GM21619 (cell line): Measurements from ENCODE around the gene BIK.
A peak's percentile ranks its signal among the peaks of the same experiment; 100 is the strongest.
"Not testable (repeated sequence)": the region's sequence is repeated elsewhere in the genome, so short reads cannot be mapped to it uniquely, and the experiment has no call there.

Source experiments
- ATAC-seq: cut with Tn5 transposase; IDR thresholded peaks from one replicate; pipeline ENCODE4 v1.9.1; 2021; ENCODE audit not compliant: unreplicated experiment

Gene BIK

DNA sequence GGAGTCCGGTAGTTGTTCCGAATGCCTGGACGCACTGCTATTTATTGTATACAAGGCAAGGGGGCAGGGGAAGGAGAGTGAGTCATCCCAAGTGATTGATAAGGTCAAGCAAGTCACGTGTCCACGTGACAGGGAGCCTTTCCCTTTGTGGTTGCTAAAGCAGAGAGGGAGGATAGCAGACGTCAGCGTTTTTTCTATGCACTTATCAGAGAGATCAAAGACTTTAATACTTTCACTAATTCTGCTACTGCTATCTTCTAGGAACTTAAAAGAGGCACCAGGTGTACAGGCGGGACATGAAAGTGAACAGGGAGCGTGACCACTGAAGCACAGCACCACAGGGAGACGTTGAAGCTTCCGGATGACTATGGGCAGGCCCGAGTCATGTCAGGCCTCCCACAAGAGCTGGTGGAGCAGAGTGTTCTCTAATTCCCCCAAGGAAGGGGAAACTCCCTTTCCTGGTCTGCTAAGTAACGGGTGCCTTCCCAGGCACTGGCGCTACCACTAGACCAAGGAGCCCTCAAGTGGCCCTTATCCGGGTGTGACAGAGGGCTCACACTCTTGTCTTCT is 6.4 kb upstream of the BIK start:
- ATAC-seq: not testable (repeated sequence)

DNA sequence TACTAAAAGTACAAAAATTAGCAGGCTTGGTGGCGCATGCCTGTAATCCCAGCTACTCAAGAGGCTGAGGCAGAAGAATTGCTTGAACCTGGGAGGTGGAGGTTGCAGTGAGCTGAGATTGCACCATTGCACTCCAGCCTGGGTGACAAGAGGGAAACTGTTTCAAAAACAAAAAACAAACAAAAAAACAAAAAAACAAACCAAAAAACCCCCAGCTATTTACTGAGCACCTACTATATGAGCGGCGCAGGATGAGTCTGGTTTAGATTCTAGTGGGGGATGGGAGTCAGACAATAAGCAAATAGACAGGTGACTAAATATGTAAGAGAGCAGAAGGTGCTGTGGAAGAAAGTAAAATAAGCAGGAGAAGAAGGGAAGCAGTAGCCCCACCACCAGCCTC is 5.6 kb upstream of the BIK start:
- not testable (repeated sequence) for ATAC-seq

DNA sequence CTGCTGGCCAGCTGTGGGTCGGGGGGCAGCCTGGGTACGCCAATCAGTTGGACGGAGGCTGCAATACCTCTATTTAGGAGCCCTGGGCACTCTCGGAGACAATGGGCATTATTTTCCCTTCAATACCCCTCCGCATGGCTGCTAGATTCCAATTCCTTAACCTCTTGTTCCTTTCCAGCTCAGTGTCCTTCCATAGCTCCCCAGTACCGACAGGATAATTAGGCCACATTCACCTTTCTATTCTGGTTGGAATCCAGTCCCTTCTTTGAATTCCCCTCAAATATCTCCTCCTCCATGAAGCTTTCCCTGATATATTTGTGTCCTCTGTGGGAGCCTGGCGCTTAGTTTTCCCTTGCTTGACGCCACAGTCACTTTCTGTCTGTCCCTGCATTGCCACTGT is 4.2 kb upstream of the BIK start:
- ATAC-seq: no peak

DNA sequence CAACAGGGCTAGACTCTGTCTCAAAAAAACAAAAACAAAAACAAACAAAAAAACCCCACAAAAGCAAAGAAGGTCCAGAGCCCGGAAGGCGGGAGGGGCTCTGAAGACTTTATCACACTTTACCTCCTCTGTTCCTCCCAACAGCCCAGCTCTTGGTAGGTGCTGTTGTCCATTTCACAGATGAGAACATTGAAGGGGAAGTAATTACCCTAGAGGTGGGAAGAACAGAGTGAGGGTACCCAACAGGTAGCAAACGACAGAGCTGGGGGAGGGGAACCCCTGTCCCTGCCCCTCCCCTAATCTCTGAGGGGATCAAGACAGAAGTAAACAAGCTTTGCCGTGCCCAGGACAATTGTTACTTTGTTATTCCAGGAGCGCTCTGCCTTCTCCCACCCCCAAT is 1.0 kb upstream of the BIK start:
- no peak for ATAC-seq

DNA sequence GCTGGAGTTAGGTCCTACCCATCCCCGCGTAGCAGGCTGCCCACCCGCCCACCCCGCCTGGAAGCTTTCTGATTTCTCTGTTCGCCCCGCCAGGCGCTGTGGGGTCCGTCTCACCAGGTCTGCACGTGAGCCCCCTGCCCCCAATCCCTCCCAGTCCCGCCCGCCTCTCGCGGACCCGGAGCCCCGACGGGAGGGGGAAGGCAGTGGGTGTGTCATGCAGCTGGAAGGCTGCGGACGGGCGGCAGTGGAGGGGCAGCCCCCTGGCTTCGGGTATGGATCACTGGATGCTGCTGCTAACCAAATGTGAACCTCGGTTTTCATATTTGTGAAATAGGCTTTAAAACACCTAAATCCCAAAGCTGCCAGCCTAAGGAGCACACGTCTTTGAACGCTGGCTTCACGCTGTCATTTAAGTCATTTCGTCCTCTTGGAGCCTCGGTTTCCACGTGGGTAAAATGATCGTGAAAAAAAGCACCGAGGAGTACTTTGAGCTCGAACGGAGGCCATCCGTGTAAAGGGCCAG is 568 bp upstream of the BIK start:
- no peak for ATAC-seq

DNA sequence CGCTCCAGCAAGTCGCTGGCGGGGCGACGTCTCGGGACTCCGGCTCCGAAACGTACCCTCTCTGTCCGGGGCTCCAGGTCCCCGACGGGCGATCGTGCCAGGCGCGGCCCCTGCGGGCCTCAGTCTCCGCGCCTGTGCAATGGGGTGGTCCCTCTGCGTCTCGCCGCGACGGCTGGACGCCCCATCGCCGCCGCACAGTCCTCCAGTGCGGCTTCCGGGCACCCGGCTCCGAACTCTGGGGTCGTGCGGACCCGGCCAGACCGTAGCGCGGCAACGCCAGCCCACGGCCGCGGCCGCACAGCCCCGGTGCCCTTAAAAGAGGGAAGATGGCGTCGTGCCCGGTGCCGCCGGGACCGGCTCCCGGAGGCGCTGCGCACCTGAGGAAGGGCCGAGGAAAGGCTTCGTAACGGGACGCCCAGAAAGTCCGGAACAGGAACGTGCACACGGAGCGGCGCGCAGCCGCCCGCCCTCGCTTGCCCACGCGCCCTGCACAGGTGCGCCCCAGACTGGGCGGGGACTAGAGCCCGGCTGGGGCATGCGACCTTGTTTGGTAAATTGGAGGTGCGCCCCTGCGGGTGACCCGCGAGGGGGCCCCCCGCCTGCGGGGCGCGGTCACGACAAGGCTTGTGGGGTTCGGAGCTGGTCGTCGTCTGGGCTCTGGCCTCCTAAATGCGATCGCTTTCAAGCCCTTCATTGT is 525 bp downstream of the BIK start:
- ATAC-seq: no peak

DNA sequence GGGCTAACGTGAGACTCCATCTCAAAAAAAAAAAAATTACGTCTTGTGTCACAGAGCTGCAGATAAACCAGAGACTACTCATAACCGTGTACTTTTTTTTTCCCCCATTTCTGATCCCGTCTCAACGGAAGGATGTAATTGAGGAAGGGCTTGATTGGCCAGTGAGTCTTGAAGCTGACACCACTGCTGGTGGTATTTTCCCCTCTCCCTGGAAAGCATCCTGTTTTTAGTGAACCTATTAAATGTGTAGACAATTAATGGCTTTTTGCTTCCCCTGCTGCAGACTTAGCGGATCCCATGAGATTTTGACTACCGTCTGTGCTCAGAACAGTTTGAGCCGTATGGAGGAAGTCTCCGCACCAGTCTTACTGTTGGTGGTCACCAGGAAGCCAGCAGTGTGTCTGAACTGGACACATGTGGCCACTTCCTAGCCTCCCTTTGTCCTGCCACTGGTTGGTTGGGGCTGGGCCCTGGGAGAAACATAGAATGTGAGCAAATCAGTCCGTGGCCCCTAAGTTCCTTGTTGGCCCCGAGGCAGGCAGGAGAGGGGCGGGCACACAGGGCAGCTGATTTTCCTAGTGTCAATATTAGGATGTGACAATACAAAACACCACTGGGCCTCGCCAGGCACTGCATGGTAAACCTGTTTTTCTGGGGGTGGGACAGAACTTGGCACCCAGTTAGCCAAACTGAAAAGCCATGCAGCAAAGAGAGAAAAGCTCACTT is 3.1 kb downstream of the BIK start:
- no peak for ATAC-seq

DNA sequence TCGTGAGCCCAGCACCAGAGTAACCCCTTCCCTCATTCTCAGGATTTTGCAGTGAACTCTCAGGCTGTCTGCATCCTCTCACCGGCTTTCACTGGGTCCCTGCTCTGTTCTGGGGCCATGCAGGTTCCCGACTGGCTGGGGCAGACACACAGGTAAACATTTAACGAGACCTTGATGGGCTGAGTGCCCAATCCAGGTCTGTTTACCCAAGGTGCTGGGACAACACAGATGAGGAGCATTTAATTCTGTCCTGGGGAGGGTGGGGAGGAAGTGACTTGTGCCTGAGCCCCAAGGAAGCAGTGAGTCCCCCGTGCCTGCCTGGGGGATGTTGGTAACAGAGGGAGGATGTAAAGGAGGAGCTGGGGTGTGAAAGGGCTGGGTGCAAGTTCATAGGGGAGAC is 4.4 kb downstream of the BIK start:
- no peak for ATAC-seq

DNA sequence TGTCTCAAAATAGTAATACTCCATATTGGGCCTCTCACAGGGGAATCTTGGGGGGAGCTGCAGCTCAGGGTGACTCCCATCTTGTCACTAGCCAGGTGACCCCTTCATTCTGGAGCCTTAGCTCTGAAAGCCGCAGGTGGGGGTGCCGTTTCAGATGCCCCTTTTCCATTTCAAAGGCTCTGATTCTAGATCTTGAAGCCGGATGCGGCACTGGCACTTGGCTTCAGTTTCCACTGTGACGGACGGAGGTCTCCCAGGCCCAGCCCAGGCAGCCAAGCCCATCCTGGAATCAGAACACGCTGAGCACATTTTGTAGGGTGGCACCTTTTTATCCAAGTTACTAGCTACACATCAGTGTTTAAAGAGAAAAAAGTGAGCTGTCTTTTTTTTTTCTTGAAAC is 6.4 kb downstream of the BIK start:
- no peak for ATAC-seq

DNA sequence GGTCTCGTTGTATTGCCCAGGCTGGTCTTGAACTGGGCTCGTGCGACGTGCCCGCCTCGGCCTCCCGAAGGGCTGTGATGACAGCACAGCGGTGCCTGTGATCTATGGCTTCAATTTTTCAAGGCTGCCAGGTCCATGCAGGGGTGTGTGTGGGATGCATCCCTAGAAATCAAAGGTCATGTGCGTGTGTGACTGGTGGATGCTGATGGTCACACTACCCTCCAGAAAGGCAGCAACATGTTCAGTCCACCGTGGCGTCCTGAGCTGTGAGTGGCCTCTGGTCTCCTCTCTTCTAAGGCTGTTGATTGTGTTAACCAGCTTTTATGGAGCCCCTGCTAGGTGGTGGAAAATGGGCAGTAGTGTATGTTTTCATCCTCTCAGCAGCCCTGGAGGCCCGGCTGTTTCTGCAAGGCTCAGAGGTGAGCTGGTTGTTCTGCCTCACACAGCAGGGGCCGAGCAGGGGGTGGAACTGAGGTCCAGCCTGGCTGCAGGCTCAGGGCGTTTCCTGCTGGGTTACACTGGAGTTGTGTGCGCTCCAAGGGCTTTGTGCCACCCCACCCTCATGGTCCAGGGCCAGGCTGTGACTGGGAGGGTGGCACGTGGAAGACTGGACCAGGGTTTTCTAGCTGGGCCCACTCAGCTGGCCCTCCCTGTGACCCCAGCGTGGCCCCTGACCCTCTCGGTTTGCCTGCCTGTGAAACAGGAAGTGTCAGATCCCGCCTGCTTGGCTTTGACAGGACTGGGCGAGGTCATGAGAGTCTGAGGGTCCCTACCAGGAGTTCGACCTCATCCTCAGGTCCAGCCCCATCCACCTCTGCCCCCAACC is 7.7 kb downstream of the BIK start:
- no peak for ATAC-seq

DNA sequence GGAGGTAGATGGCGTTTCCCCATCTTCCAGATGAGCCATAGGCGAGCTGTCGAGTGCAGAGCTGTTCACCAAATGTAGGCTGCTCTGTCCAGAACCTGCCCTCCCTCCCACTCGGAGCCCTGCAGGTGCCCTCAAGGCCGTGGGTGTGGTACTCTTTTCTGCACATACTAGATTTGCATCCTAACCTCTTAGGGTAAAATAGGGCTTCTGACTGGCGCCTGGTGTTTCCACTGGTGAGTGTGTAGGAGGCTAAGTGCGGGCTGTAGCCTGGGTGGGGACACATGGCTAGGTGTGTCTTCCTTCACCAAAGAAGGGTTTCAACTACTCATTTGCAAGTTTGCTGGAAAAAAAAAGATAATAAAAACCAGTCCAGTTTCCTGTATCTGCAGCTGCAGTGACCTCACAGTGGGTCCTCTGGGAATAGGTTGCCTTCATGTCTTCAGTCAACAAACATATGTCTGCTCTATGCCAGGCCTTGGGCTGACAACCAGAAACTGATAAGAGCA is 8.5 kb downstream of the BIK start:
- ATAC-seq: peak; percentile 56

DNA sequence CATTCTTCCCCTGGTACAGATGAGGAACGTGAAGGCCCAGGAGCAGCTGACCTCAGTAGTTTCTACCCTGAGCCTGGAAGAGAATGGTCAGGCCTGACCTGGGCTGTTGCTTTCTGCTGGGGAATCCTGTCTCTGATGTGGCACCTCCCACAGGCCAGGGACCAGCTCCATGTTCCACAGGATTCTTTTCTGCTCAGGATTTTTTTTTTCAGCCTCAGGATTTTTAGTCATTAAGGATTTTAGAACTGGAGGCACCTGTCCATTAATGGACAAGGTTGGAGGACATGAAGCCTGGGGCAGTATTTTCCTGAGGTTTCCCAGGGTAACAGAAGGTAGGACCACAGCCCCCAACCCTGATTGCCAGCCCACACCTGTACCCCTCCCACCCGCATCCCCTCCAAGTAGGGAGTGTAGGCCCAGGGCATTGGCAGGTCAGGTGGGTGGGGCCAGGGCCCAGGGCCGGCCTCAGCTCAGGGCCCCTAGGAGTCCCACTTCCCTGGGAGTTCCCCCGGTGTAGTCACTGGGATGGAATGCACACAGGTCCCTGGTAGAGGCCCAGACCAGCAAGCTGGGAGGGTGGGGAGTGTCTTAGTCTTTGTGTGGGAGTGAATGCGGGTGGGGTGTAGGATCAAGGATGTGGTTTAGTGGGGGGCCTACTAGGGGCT is 16.1 kb downstream of the BIK start:
- ATAC-seq: no peak

DNA sequence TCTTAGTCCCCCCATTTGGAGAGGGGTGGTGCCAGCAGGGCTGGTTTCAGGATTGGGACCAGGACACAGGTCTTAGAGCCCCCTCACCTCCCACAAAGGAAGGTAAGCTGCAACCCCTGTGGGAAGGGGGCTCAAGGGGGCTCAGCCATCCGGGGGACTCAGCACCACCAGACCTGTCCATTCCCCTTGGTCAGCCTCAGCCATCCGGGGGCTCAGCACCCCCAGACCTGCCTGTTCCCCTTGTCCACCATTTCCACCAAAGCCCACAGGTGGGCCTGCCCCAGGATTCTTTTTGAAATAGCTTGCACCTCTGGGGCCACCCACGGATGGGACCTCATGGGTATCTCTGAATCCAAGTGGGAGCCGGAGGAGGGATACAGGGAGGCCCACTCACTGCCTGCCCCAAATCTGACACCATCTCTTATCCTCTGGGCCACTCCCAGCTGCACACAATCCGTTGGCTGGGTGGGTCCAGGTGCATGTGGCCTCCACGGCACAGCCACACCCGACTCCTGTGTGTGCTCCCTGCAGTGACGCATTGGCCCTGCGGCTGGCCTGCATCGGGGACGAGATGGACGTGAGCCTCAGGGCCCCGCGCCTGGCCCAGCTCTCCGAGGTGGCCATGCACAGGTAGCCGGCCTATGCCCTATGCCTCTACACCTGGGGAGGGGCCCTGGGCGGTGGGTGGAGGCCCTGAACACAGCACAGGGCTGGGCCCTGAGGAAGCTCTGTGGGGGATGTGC is 16.8 kb downstream of the BIK start:
- ATAC-seq: no peak

DNA sequence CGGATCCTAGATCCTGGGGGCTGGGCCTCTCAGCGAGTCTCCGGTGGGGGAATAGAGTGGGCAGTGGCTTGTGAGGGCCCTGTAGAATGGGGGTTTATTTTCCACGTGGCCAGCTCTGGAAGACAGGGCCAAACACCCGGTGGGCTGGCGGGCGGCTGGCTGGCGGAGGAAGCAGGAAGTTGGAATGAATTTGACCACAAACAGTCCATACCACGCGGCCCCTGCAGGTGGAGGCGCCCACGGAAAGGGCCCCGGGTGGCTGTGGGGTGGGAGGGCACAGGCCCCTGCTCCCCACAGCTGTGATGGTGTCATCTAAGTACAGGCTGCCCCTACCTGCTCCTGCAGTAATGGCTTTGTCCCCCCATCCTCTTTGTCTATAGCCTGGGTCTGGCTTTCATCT is 17.6 kb downstream of the BIK start:
- no peak for ATAC-seq

DNA sequence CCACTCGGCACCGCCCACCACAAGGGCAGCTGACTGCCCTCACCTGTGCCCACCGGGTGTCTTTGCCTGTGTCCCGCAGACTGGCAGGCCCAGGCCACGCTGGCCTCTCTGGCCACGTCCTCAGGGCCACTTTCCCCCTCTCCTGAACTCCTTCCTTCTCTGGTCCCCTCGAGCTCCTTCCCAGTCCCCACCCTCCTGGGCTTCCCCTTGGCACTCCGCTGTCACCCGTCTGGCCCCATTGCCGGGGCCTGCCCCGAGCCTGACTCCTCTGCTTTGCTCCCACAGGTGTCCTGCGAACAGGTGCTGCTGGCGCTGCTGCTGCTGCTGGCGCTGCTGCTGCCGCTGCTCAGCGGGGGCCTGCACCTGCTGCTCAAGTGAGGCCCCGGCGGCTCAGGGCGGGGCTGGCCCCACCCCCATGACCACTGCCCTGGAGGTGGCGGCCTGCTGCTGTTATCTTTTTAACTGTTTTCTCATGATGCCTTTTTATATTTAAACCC is 18.4 kb downstream of the BIK start:
- ATAC-seq: no peak

DNA sequence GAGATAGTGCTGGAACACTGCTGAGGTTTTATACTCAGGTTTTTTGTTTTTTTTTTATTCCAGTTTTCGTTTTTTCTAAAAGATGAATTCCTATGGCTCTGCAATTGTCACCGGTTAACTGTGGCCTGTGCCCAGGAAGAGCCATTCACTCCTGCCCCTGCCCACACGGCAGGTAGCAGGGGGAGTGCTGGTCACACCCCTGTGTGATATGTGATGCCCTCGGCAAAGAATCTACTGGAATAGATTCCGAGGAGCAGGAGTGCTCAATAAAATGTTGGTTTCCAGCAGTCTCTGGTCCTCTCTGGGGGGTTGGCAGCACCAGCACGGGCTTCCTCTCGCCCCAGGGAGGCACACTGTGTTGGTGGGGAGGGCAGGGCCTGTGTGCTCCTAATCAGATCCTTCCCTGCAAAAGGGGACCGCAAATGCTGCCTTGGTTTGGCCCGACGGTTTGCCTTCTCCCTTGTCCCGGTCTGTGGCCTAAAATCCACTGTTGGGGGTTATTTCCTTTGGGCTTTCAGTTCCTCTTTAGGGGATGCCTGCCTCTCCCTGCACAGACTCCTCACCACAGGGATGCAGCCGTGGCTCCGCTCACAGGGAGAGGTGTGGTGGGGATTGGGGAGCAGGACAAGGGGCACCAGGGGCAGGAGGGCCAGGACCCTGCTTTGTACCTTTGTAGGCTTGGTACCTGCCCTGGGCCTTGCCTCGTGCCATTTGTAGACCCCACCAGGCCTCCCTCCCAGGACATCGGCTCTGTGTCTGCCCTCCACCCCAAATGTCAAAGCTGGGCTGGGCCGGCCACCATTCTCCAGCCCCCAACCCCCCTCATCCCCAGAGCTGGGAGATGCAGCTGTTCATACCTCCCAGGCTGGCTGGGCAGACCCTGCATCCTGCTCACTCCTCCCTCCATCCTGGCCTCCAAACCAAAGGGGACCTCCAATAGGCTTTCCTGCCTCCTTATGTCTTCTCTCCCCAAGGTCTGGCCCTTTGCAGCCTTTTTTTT is 19.2 kb downstream of the BIK start:
- no peak for ATAC-seq

DNA sequence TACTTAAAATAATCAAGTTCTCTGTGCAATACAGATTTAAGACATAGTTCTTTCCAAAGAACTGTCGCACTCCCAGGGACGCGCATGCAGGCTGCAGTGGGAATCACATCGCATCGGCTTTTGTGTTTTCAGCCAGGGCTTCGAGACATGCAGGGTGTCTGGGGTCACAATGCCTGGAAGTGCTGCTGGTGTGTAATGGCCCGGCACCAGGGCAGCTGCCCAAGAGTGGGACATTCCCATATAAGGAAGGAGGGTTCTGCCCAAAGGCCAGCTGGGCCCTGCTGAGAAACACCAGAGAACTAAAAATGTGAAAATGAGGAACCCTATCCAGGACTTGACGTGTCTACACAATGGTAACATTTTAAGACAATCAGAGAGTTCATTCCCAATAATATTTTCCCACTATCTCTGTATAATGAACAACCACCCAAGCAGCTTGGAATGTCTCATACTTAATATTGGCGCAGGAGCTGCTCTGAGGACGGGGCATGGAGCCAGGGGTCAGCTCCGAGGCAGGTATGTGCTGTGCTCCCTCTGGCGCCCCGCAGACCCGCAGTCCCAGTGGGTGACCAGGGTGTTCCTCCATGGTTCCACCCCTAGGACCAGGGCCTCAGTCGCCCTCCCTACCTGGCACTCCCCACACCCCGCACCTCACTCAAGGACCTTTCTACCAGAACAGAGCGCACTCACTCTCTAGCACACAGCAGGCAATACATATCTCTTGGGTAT is 21.4 kb downstream of the BIK start:
- ATAC-seq: no peak

DNA sequence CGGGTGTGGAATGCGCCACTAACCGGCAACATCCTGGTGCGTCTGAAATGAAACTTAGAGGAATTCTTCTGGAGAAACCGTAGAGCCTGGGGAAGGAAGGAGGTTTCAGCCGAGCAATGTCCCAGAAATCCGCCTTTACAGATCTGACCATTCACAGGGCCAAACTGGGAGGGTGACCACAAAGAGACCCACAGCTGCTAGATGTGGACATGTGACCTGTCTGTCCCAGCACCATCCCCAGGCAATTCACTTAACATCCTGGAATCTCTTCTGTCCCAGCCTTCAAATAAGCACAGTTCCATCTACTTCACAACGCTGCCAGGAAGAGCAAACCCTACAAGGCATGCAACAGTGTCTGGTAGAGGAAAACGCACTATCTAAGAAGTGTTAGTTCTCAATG is 22.9 kb downstream of the BIK start:
- ATAC-seq: no peak
